ENCODE results near the gene ZMIZ2. TPM values are rescaled to one million over a fixed set of nuclear protein-coding genes. Genes with fewer than 3 reads are reported as not detected.

ZMIZ2 gene
- total RNA-seq, 2 experiments from 2014 or later = 116 to 122 TPM

GRCh38 chr7:44811571-44811970, 62.9 kb downstream of the ZMIZ2 start:
- H3K36me3 Mint-ChIP-seq = no peaks in the 10 kb centered on the region
- no peak for DNase-seq
- H3K4me1 Mint-ChIP-seq = peaks cover 2% of the 10 kb centered on the region
- H3K27ac Mint-ChIP-seq = no peak overlapping the region
- no peaks in the 10 kb centered on the region for H3K27me3 Mint-ChIP-seq
- no peaks in the 10 kb centered on the region for H3K9me3 Mint-ChIP-seq
- H3K4me3 Mint-ChIP-seq = no peak overlapping the region

GRCh38 chr7:44814919-44815318, 66.3 kb downstream of the ZMIZ2 start:
- no peaks in the 10 kb centered on the region for H3K36me3 Mint-ChIP-seq
- no peaks in the 10 kb centered on the region for H3K9me3 Mint-ChIP-seq
- no peak overlapping the region for H3K4me3 Mint-ChIP-seq
- no peak for DNase-seq
- H3K27me3 Mint-ChIP-seq = no peaks in the 10 kb centered on the region
- no peak overlapping the region for H3K27ac Mint-ChIP-seq
- peaks cover 2% of the 10 kb centered on the region for H3K4me1 Mint-ChIP-seq

GRCh38 chr7:44819292-44819691, 70.6 kb downstream of the ZMIZ2 start:
- Mint-ChIP-seq H3K4me1 (peaks cover 2% of the 10 kb centered on the region), H3K4me3 (no peak overlapping the region), H3K9me3 (no peaks in the 10 kb centered on the region), H3K27me3 (no peaks in the 10 kb centered on the region), H3K27ac (no peak overlapping the region), H3K36me3 (peaks cover 7% of the 10 kb centered on the region)
- no peak for DNase-seq

Other genes with a start within 250 kb of the ZMIZ2 start
- not detected for gene NPC1L1, start 207.5 kb upstream of the ZMIZ2 start, total RNA-seq
- 100 to 1,000 TPM; 142 to 154 TPM for gene DDX56, start 174.9 kb upstream of the ZMIZ2 start, total RNA-seq
- gene TMED4, start 166.6 kb upstream of the ZMIZ2 start, total RNA-seq = 10 to 100 TPM; 70.3 to 70.8 TPM
- 10 to 100 TPM; 75.8 to 77.9 TPM for gene OGDH, start 142.2 kb upstream of the ZMIZ2 start, total RNA-seq
- gene PPIA, start 47.8 kb downstream of the ZMIZ2 start, total RNA-seq = 1,000 to 10,000 TPM; 3,010 to 3,071 TPM
- gene H2AZ2, start 99.2 kb downstream of the ZMIZ2 start, total RNA-seq = 100 to 1,000 TPM; 291 to 305 TPM
- gene PURB, start 136.7 kb downstream of the ZMIZ2 start, total RNA-seq = 10 to 100 TPM; 30.1 to 31.5 TPM
- gene MYO1G, start 230.2 kb downstream of the ZMIZ2 start, total RNA-seq = 100 to 1,000 TPM; 302 to 306 TPM